GM13977 (cell line): Measurements from ENCODE around the gene UBIAD1.
"Not testable (repeated sequence)": the region's sequence is repeated elsewhere in the genome, so short reads cannot be mapped to it uniquely, and the experiment has no call there.

ENCODE experiments used
- DNase-seq: peaks from one replicate; pipeline ENCODE4 v3.0.0; 2012; ENCODE audit warnings: low spot score
- CTCF ChIP-seq: IDR thresholded peaks from 2 replicates; pipeline ENCODE4 v1.5.1; 2012; ENCODE audit warnings: mild to moderate bottlenecking, control low read depth; ENCODE audit not compliant: insufficient read depth; ENCODE audit errors: extremely low read depth, missing control alignments
- in situ Hi-C: fragments of 300-500 bp; cut with MboI; formaldehyde crosslinking; loops from one replicate; pipeline ENCODE4 v1.12.0; 2022; ENCODE audit warnings: low sequenced_read_pairs, low pct_unique_long_range_greater_than_20kb, mixed read lengths, inconsistent platforms; ENCODE audit not compliant: unreplicated experiment

UBIAD1 gene

GRCh38 chr1:11298390-11299224 lies 25.6 kb downstream of the UBIAD1 start:
- no peak for DNase-seq
- in situ Hi-C loops: no loop called here
- no peak for TF ChIP-seq CTCF

GRCh38 chr1:11299225-11299574 lies 26.2 kb downstream of the UBIAD1 start:
- no peak for TF ChIP-seq CTCF
- in situ Hi-C loops: no loop called here
- DNase-seq: no peak

- TF ChIP-seq CTCF: no peak
- in situ Hi-C loops: no loop called here
- no peak for DNase-seq
These were observed 28.6 kb downstream of the UBIAD1 start for GRCh38 chr1:11301601-11302000.

- DNase-seq: no peak
- in situ Hi-C loops: no loop called here
- no peak for TF ChIP-seq CTCF
These were observed 29.4 kb downstream of the UBIAD1 start for GRCh38 chr1:11302366-11302765.

DNA sequence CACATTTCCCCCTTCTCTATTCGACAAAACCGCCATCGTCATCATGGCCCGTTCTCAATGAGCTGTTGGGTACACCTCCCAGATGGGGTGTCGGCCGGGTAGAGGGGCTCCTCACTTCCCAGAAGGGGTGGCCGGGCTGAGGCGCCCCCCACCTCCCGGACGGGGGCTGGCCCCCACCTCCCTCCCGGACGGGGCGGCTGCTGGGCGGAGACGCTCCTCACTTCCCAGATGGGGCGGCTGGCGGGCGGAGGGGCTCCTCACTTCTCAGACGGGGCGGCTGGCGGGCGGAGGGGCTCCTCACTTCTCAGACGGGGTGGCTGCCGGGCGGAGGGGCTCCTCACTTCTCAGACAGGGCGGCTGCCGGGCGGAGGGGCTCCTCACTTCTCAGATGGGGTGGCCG lies 32.5 kb downstream of the UBIAD1 start:
- in situ Hi-C loops, DNase-seq: not testable (repeated sequence)

DNA sequence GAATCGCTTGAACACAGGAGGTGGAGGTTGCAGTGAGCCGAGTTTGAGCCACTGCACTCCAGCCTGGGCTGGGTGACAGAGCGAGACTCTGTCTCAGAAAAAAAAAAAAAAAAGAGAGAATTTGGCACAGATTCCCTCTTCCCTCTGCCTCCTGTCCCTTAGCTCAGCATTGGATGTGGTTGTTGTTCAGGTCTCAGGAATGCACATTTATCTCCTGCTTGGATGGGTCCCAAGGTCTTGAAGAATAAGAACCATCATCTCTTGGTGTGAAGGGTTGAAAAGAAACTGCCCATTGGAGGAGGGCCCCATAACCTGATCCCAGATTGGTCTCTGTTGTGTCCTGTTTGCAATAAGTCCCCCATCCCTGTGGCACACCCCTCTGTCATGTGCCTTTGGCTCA lies 34.9 kb downstream of the UBIAD1 start:
- DNase-seq: no peak
- no peak for TF ChIP-seq CTCF
- in situ Hi-C loops: no loop called here

- no peak for DNase-seq
- in situ Hi-C loops: no loop called here
- no peak for TF ChIP-seq CTCF
These were observed 35.8 kb downstream of the UBIAD1 start for GRCh38 chr1:11308699-11309224.
